HG03378 (cell line): ENCODE data around the gene USP47.

ENCODE experiments used
- ATAC-seq: cut with Tn5 transposase; IDR thresholded peaks from one replicate; pipeline ENCODE4 v1.9.1; 2021; ENCODE audit warnings: mild to moderate bottlenecking, moderate library complexity; ENCODE audit not compliant: unreplicated experiment

The USP47 gene

GRCh38 chr11:11865449-11865848 lies 23.7 kb downstream of the USP47 start:
- no peak for ATAC-seq

GRCh38 chr11:11866203-11866602 lies 24.4 kb downstream of the USP47 start:
- ATAC-seq, result no peak

DNA sequence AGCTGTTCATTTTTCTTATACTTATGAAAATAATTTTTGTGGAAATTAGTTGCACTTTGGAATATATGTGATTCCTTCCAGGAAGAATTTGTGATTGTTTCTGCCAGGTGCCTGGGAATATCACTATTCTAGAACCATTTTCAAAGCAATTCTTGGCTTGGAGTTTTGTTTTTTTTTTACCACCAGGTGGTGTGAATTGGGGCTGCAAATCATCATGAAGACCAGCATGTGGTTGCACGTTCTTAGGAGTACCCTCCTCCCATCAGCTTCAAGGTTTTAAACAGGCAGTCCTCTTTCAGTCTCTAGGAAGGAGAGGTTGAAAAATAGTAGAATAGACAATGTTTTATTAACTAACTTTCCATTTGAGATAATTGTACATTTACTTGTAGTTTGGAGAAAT lies 25.9 kb downstream of the USP47 start:
- ATAC-seq, result no peak

GRCh38 chr11:11871991-11872401 lies 30.2 kb downstream of the USP47 start:
- no peak for ATAC-seq

DNA sequence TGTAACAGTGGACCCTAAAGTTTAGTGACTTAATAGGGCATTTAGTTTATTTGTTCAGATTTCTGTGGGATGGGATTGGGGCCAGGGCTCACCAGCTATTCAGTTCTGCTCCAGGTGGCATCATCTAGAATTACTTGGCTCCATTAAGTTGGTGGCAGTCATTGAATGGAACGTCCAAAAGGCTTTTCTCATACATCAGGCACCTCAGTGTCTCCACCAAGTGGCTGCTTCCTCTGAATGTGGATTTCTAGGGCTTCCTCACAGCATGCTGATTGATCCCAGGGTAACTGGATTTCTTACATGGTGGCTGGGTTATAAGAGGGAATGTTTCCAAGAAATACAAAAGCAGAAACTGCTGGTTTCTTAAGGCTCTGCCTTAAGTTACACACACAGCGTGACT lies 34.7 kb downstream of the USP47 start:
- no peak for ATAC-seq

DNA sequence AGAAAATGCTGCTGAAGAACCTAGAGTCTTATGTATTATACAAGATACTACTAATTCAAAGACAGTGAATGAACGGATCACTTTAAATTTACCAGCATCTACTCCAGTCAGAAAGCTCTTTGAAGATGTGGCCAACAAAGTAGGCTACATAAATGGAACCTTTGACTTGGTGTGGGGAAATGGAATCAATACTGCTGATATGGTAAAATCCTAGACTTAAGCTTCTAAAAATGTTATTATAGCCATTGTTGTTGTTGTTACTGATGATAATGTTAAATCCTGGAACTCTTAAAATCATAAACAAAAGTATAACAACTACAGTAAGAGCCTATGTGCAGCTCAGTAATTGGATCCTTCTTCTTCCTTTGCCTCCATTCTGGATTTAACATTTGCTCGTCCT lies 38.4 kb downstream of the USP47 start:
- ATAC-seq, result no peak

GRCh38 chr11:11882539-11882938 lies 40.8 kb downstream of the USP47 start:
- ATAC-seq, result no peak

DNA sequence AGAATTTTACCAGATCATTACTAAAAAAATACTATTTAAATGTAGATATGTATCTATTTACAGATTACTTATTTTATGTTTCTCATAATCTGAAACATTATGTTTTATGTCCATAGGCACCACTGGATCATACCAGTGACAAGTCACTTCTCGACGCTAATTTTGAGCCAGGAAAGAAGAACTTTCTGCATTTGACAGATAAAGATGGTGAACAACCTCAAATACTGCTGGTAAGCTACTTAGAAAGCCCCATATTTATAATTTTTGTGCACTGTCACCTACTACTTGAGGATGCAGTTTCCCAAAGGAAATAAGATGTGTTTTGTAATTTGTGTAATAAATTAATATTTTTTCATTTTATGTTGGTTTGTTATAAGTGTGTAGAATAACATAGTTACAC lies 42.6 kb downstream of the USP47 start:
- ATAC-seq, result no peak

- ATAC-seq, result peak; percentile 87
Measured at GRCh38 chr11:11884774-11885481, 43.2 kb downstream of the USP47 start.

DNA sequence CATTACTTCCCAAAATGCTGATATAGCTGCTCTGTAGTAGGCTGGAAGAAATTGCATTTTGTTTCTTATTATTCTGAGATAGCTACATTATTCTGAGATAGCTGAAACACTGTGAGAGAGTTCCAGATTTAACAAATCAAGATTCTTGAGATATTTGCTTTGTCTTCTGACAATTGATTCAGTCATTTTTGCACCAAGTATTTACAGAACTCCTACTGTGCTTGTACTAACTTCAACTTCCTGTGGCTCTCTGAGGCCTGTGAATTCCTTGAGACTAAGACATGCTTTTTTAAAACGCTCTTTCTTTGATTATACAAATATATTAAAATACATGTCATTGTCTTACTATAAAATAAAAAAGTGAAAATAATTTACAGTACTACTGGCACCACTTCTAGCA lies 52.7 kb downstream of the USP47 start:
- no peak for ATAC-seq

DNA sequence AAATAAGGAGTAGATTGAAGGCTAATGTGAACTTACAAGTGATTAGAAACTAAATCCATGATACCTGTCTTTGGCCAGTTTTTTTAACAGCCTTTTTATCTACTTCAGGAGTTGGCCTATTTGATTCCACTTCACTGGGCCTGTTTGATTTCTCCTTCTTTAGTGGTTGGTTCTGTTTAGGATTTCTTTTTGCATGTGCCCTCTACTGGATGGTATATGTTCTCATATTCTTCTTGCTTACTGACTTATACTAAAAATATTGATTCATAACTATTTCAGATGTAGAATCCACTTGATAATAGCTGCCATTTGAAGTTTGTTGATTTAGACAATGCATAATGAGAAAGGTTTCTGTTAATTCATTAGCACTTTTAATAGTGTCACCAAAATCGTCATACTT lies 53.9 kb downstream of the USP47 start:
- ATAC-seq, result no peak

- no peak for ATAC-seq
Measured at GRCh38 chr11:11898648-11899047, 56.9 kb downstream of the USP47 start.

GRCh38 chr11:11899401-11899800 lies 57.6 kb downstream of the USP47 start:
- ATAC-seq, result no peak

DNA sequence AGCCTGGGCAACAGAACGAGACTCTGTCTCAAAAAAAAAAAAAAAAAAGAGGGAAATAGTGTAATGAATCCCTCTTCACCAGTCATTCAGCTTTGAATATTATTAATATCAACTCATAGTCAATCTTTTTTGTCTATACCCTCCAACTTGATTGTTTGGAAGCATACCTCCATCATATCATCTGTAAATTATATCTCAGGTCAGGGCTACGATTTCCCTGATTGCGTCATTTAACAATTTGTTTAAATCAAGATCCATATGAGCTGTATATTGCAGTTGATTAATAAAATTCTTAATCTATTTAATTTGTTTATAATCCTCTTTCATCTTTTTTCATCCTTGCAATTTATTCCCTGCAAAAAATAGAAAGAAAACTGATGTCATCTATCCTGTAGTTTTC lies 60.2 kb downstream of the USP47 start:
- no peak for ATAC-seq

GRCh38 chr11:11909727-11910126 lies 68.0 kb downstream of the USP47 start:
- no peak for ATAC-seq

DNA sequence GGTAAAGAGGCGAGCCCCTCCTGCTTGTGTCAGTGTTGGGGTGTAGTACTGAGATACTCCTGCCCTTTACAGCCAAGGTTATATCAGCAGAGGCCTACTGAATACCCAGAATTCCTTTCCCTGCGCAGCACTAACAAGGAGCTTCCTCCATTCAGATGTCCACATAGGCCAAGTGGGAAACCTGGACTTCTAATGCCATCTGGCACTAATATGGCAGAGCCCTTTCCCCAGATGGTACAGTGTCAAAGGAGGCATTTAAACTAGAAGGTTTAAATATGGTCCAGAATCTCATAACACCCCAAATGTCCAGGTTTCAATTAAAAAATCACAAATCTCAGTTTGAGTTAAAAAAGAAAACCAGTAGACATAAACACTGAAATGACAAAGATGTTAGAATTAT lies 68.8 kb downstream of the USP47 start:
- ATAC-seq, result no peak

- no peak for ATAC-seq
Measured at GRCh38 chr11:11913395-11913794, 71.6 kb downstream of the USP47 start.

- no peak for ATAC-seq
Measured at GRCh38 chr11:11915625-11916024, 73.9 kb downstream of the USP47 start.

DNA sequence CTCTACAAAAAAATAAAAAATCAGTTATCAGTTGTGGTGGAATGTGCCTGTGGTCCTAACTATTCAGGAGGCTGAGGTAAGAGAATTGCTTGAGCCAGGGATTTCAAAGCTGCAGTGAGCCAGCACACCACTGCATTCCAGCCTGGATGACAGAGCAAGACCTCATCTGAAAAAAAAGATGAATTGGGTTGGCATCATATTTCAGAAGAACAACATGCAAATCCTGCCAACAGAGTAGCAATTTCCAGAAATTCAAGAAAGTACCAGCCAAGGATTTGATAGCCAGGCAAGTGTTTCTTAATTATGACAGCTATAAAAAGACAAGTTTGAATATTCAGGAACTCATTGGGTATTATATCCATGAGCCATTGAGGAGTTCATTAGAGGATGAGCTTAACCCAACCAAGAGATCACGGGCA lies 75.2 kb downstream of the USP47 start:
- ATAC-seq, result no peak

DNA sequence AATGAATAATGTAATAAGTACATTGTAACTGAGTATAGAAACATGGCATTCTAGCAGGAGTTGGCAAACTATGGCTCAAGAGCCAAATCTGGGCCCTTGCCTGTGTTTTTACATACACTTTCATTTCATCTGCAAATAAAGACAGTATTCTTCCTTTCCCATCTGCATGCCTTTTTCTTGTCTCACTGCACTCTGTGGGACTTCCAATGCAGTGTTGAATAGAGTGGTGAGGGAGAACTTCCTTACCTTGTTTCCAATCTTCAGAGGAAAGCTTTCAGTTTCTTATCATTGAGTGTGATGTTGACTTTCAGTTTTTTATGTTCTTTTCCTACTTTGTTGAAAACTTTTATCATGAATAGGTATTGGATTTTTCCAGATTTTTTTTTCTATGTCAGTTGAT lies 82.1 kb downstream of the USP47 start:
- no peak for ATAC-seq

DNA sequence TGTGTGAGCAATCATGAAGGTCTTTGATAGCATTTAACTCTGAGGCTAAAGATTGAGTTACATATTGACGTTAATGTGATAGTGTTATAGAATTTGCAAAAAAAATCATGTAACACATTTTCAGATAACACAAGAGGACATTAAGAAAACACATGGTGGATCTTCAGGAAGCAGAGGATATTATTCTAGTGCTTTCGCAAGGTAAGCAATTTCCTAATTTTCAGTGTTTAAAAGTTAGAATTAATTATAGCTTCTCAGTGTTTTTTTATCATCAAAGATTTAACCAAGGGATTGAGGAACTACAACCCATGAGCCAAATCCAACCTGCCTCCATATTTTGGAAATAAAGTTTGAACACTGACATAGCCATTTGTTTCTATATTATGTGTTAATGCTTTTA lies 88.1 kb downstream of the USP47 start:
- no peak for ATAC-seq

GRCh38 chr11:11931461-11932055 lies 89.8 kb downstream of the USP47 start:
- ATAC-seq, result no peak

DNA sequence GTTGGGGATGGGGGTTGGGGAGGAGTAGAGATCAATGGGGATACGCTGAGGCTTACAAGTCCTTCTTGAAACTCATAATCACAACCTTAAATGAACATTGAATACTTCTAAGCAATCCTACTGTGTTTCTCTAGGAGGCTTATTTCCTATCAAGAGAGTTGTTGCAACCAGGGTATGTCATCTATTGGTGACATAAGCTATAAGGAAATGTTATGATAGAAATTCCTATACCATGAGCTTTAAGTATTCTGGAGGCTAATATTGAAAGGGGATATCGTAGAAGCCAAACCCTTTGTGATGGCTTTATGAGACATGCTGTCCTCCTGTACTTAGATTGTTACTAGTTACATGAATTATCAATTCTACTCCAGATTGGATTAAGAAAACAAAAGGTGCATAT lies 93.8 kb downstream of the USP47 start:
- ATAC-seq, result no peak
